ENCODE data around the gene OMA1.

- no peak for TF ChIP-seq POLR2A (IDR thresholded peaks at IDR 0.05)
- TF ChIP-seq, protein P1, sequence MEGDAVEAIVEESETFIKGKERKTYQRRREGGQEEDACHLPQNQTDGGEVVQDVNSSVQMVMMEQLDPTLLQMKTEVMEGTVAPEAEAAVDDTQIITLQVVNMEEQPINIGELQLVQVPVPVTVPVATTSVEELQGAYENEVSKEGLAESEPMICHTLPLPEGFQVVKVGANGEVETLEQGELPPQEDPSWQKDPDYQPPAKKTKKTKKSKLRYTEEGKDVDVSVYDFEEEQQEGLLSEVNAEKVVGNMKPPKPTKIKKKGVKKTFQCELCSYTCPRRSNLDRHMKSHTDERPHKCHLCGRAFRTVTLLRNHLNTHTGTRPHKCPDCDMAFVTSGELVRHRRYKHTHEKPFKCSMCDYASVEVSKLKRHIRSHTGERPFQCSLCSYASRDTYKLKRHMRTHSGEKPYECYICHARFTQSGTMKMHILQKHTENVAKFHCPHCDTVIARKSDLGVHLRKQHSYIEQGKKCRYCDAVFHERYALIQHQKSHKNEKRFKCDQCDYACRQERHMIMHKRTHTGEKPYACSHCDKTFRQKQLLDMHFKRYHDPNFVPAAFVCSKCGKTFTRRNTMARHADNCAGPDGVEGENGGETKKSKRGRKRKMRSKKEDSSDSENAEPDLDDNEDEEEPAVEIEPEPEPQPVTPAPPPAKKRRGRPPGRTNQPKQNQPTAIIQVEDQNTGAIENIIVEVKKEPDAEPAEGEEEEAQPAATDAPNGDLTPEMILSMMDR (IDR thresholded peaks at IDR 0.05) = no peak
Observed at GRCh38 chr1:58441699-58442098, 104.8 kb downstream of the OMA1 start.

Measured in thyroid gland (tissue), 4 donors.